Measurements from ENCODE around the gene STAP2. TPM values are rescaled to one million over a fixed set of nuclear protein-coding genes. Genes with fewer than 3 reads are reported as not detected.
A peak's percentile ranks its signal among the peaks of the same experiment; 100 is the strongest.

STAP2 gene
- total RNA-seq, 1 donor from 2014 or later, result 97.3 TPM

- no peak for ATAC-seq
These were observed 31.9 kb upstream of the STAP2 start for GRCh38 chr19:4370418-4371041.

- ATAC-seq, result peak; percentile 42
These were observed 31.2 kb upstream of the STAP2 start for GRCh38 chr19:4369888-4370260.

- ATAC-seq, result peak; percentile 84
These were observed 30.7 kb upstream of the STAP2 start for GRCh38 chr19:4369109-4369887.

GRCh38 chr19:4368128-4368820 lies 29.6 kb upstream of the STAP2 start:
- ATAC-seq, result peak; percentile 3

GRCh38 chr19:4367781-4368127 lies 29.1 kb upstream of the STAP2 start:
- ATAC-seq, result no peak

GRCh38 chr19:4367336-4367723 lies 28.7 kb upstream of the STAP2 start:
- no peak for ATAC-seq

GRCh38 chr19:4366666-4367335 lies 28.2 kb upstream of the STAP2 start:
- no peak for ATAC-seq

- no peak for ATAC-seq
These were observed 27.4 kb upstream of the STAP2 start for GRCh38 chr19:4365791-4366665.

GRCh38 chr19:4365341-4365740 lies 26.7 kb upstream of the STAP2 start:
- ATAC-seq, result no peak

GRCh38 chr19:4363571-4364304 lies 25.1 kb upstream of the STAP2 start:
- ATAC-seq, result no peak

GRCh38 chr19:4362831-4363545 lies 24.4 kb upstream of the STAP2 start:
- peak; percentile 3 for ATAC-seq

- ATAC-seq, result no peak
These were observed 23.6 kb upstream of the STAP2 start for GRCh38 chr19:4362101-4362828.

- ATAC-seq, result no peak
These were observed 22.8 kb upstream of the STAP2 start for GRCh38 chr19:4361152-4362046.

- ATAC-seq, result no peak
These were observed 22.1 kb upstream of the STAP2 start for GRCh38 chr19:4360641-4361151.

GRCh38 chr19:4360081-4360569 lies 21.5 kb upstream of the STAP2 start:
- no peak for ATAC-seq

- ATAC-seq, result no peak
These were observed 21.0 kb upstream of the STAP2 start for GRCh38 chr19:4359627-4360000.

- no peak for ATAC-seq
These were observed 20.3 kb upstream of the STAP2 start for GRCh38 chr19:4358709-4359626.

GRCh38 chr19:4357921-4358326 lies 19.3 kb upstream of the STAP2 start:
- ATAC-seq, result no peak
